Naive thymus-derived CD4-positive, alpha-beta T cell (primary cell): ENCODE results near the gene IREB2. TPM values are rescaled to one million over a fixed set of nuclear protein-coding genes. Genes with fewer than 3 reads are reported as not detected.

Experiments used
- ATAC-seq: fragments of 150-1000 bp; cut with Tn5 transposase; 2 replicates; pipeline ENCODE4 v1.10.0; 2021; ENCODE audit warnings: mild to moderate bottlenecking, moderate library complexity
- CTCF ChIA-PET: fragments of 350-600 bp; sonication (Branson Sonifier 250); formaldehyde crosslinking; loops from one replicate; lab custom pipeline; 2021; ENCODE audit warnings: antibody characterized with exemption; lab: Charles Lee
- POLR2A ChIA-PET: fragments of 350-600 bp; sonication (Branson Sonifier 250); formaldehyde crosslinking; loops from one replicate; lab custom pipeline; 2021; ENCODE audit warnings: antibody characterized with exemption, inconsistent platforms; lab: Charles Lee
- DNase-seq, 9 donors: peaks; one replicate each; pipeline versions ENCODE4 v3.0.0 to v3.0.0-alpha.2; 2020 to 2022; ENCODE audit warnings: mixed read lengths in 1 of 9
- H3K27ac ChIP-seq: one replicate; pipeline ENCODE4 v1.7.0; 2013; ENCODE audit warnings: mild to moderate bottlenecking, low read depth, low read length, moderate library complexity
- H3K27me3 ChIP-seq, 2 donors: one replicate each; pipeline ENCODE4 v1.7.0; 2013; ENCODE audit warnings: low read length in 2 of 2, mild to moderate bottlenecking in 2 of 2, moderate library complexity in 2 of 2; ENCODE audit not compliant: control insufficient read depth in 2 of 2, insufficient read depth in 2 of 2
- H3K36me3 ChIP-seq, 3 experiments: 1 replicate in 2 of 3; 2 replicates in 1 of 3; pipeline ENCODE4 v1.7.0; 2013; ENCODE audit warnings: low read length in 3 of 3, mild to moderate bottlenecking in 3 of 3, moderate library complexity in 1 of 3; ENCODE audit not compliant: insufficient read depth in 3 of 3, control insufficient read depth in 2 of 3
- H3K4me1 ChIP-seq, 2 donors: one replicate each; pipeline ENCODE4 v1.7.0; 2013; ENCODE audit warnings: low read length in 2 of 2, mild to moderate bottlenecking in 2 of 2, moderate library complexity in 1 of 2; ENCODE audit not compliant: control insufficient read depth in 2 of 2, insufficient read depth in 2 of 2
- H3K4me3 ChIP-seq: 2 replicates; pipeline ENCODE4 v1.7.0; 2013; ENCODE audit warnings: mild to moderate bottlenecking, low read length
- H3K9me3 ChIP-seq, 3 experiments: 1 replicate in 2 of 3; 2 replicates in 1 of 3; pipeline ENCODE4 v1.7.0; 2013; ENCODE audit warnings: low read length in 3 of 3; ENCODE audit not compliant: control insufficient read depth in 2 of 3
- H3K27ac Mint-ChIP-seq, 9 donors: one replicate each; pipeline ENCODE4 v1.8.0; 2020 to 2022; ENCODE audit warnings: mixed read lengths in 9 of 9, mild to moderate bottlenecking in 8 of 9, moderate library complexity in 5 of 9, inconsistent platforms in 2 of 9
- H3K27me3 Mint-ChIP-seq, 5 donors: one replicate each; pipeline ENCODE4 v1.8.0; 2021 to 2022; ENCODE audit warnings: mixed read lengths in 5 of 5, mild to moderate bottlenecking in 1 of 5
- H3K36me3 Mint-ChIP-seq, 5 donors: one replicate each; pipeline ENCODE4 v1.8.0; 2020 to 2022; ENCODE audit warnings: mixed read lengths in 5 of 5, mild to moderate bottlenecking in 3 of 5, inconsistent platforms in 1 of 5
- H3K4me1 Mint-ChIP-seq, 7 donors: one replicate each; pipeline ENCODE4 v1.8.0; 2020 to 2022; ENCODE audit warnings: mixed read lengths in 7 of 7, mild to moderate bottlenecking in 3 of 7, inconsistent platforms in 1 of 7
- H3K4me3 Mint-ChIP-seq, 10 donors: one replicate each; pipeline ENCODE4 v1.8.0; 2020 to 2022; ENCODE audit warnings: mild to moderate bottlenecking in 10 of 10, mixed read lengths in 10 of 10, moderate library complexity in 6 of 10, inconsistent platforms in 2 of 10
- H3K9me3 Mint-ChIP-seq, 11 donors: one replicate each; pipeline ENCODE4 v1.8.0; 2020 to 2022; ENCODE audit warnings: mixed read lengths in 11 of 11, mild to moderate bottlenecking in 4 of 11, inconsistent platforms in 1 of 11, moderate library complexity in 1 of 11
- intact Hi-C, 2 donors: fragments of 100-400 bp; cut with micrococcal nuclease; formaldehyde crosslinking; loops; one replicate each; pipeline ENCODE4 v1.15.1; 2023
- polyA plus RNA-seq, 2 donors: library from polyadenylated mRNA; unstranded; fragments of 300-500 nt; fragmentation: Illumina TruSeq; gene quantifications; one replicate each; pipeline ENCODE4 v1.2.3, GENCODE V29; 2021
- total RNA-seq, 6 experiments: library from RNA in 5 of 6; stranded (reverse) in 5 of 6; gene quantifications; 1 replicate in 5 of 6; 2 replicates in 1 of 6; pipeline ENCODE4 v1.2.3 and lab custom pipeline; 2021 to 2026

The IREB2 gene
- total and polyA plus RNA-seq, 7 experiments from 2014 or later: 17.6 to 79.8 (median 67.6) TPM

- Mint-ChIP-seq H3K9me3 (no peaks in the 10 kb centered on the region), H3K27me3 (no peaks in the 10 kb centered on the region), H3K36me3 (peaks cover 6 to 49% (median 24%) of the 10 kb centered on the region in 5 donors), H3K27ac (peak overlapping the region in 6 of 9 donors; percentile 3 to 56 (median 28)), H3K4me3 (no peak overlapping the region), H3K4me1 (peaks cover 0 to 14% (median 9%) of the 10 kb centered on the region in 7 donors)
- DNase-seq (no peak), ATAC-seq (no peak)
- intact Hi-C loops: no loop called here
- Histone ChIP-seq H3K4me1 (no peaks in the 10 kb centered on the region), H3K9me3 (no peaks in the 10 kb centered on the region), H3K27me3 (no peaks in the 10 kb centered on the region), H3K4me3 (no peak overlapping the region), H3K27ac (no peak overlapping the region), H3K36me3 (peaks cover 0 to 75% (median 3%) of the 10 kb centered on the region in 3 experiments)
- POLR2A ChIA-PET: no interaction called here
- CTCF ChIA-PET: interaction anchor here (0.8 kb wide), 1 partner anchor 10 kb away, joined by 3 read pairs; no protein-coding TSS in a partner anchor
These were observed 54.9 kb downstream of the IREB2 start for GRCh38 chr15:78492872-78493271.

- no peaks in the 10 kb centered on the region for H3K27me3 ChIP-seq
- Mint-ChIP-seq H3K27me3 (peaks cover 0 to 5% (median 0%) of the 10 kb centered on the region in 5 donors), H3K4me1 (peaks cover 0 to 10% (median 5%) of the 10 kb centered on the region in 7 donors), H3K4me3 (no peak overlapping the region), H3K9me3 (peaks cover 0 to 5% (median 0%) of the 10 kb centered on the region in 11 donors), H3K36me3 (peaks cover 0 to 38% (median 19%) of the 10 kb centered on the region in 5 donors), H3K27ac (peak overlapping the region in 3 of 9 donors; percentile 28 to 62 (median 56))
- no peak overlapping the region for H3K27ac ChIP-seq
- peaks cover 0 to 14% (median 0%) of the 10 kb centered on the region in 3 experiments for H3K36me3 ChIP-seq
- ChIA-PET POLR2A (no interaction called here), CTCF (interaction anchor here (0.9 kb wide), 1 partner anchor 543 kb away, joined by 3 read pairs; no protein-coding TSS in a partner anchor)
- intact Hi-C loops: no loop called here
- H3K9me3 ChIP-seq: no peaks in the 10 kb centered on the region
- no peaks in the 10 kb centered on the region for H3K4me1 ChIP-seq
- no peak for ATAC-seq
- DNase-seq: no peak
- H3K4me3 ChIP-seq: no peak overlapping the region
These were observed 63.8 kb downstream of the IREB2 start for GRCh38 chr15:78501857-78502256.

GRCh38 chr15:78502641-78503040 lies 64.6 kb downstream of the IREB2 start:
- DNase-seq (no peak), ATAC-seq (no peak)
- Mint-ChIP-seq H3K4me1 (peaks cover 0 to 15% (median 9%) of the 10 kb centered on the region in 7 donors), H3K27ac (peak overlapping the region in 2 of 9 donors; percentile 32 to 34), H3K4me3 (no peak overlapping the region), H3K36me3 (peaks cover 0 to 33% (median 19%) of the 10 kb centered on the region in 5 donors), H3K27me3 (peaks cover 0 to 8% (median 0%) of the 10 kb centered on the region in 5 donors), H3K9me3 (peaks cover 0 to 5% (median 0%) of the 10 kb centered on the region in 11 donors)
- Histone ChIP-seq H3K27ac (no peak overlapping the region), H3K4me3 (no peak overlapping the region), H3K9me3 (no peaks in the 10 kb centered on the region), H3K36me3 (peaks cover 0 to 11% (median 0%) of the 10 kb centered on the region in 3 experiments), H3K4me1 (no peaks in the 10 kb centered on the region), H3K27me3 (no peaks in the 10 kb centered on the region)
- intact Hi-C loops: no loop called here
- ChIA-PET POLR2A (no interaction called here), CTCF (interaction anchor here (0.9 kb wide), 1 partner anchor 544 kb away, joined by 3 read pairs; no protein-coding TSS in a partner anchor)

- no peaks in the 10 kb centered on the region for H3K36me3 ChIP-seq
- CTCF ChIA-PET: interaction anchor here (0.6 kb wide), 1 partner anchor 39 kb away, joined by 3 read pairs; no protein-coding TSS in a partner anchor
- intact Hi-C loops: loop anchor here (1.0 kb wide), 2 partner anchors 33 to 69 kb away; partner anchors contain the start of genes PSMA4 (in 2 of the 2) and IREB2 (in 1 of the 2)
- Mint-ChIP-seq H3K4me1 (peaks cover 9 to 44% (median 31%) of the 10 kb centered on the region in 7 donors), H3K27me3 (peaks cover 0 to 16% (median 0%) of the 10 kb centered on the region in 5 donors), H3K9me3 (peaks cover 0 to 2% (median 0%) of the 10 kb centered on the region in 11 donors), H3K27ac (peak within 1 kb of the TSS; percentile 56 to 90 (median 85)), H3K4me3 (peak within 1 kb of the TSS; percentile 84 to 99 (median 93)), H3K36me3 (peaks cover 0 to 2% (median under 1%) of the 10 kb centered on the region in 5 donors)
- POLR2A ChIA-PET: interaction anchor here (2.2 to 3.4 kb wide), 2 partner anchors 33 to 69 kb away, joined by 8 to 20 read pairs; partner anchors contain the start of genes IREB2 and PSMA4
- peak within 1 kb of the TSS; percentile 70 for H3K4me3 ChIP-seq
- peak within 1 kb of the TSS; percentile 53 for H3K27ac ChIP-seq
- DNase-seq: peak; percentile 31 to 80 (median 71)
- no peaks in the 10 kb centered on the region for H3K27me3 ChIP-seq
- peaks cover 0 to 12% of the 10 kb centered on the region in 2 donors for H3K4me1 ChIP-seq
- no peaks in the 10 kb centered on the region for H3K9me3 ChIP-seq
- ATAC-seq: peak; percentile 90
These were observed 69.2 kb downstream of the IREB2 start, which contains the start of gene HYKK for GRCh38 chr15:78506971-78507830. Gene HYKK (plus strand): TSS chr15:78507577. CDS start chr15:78513089, 5,512 bp downstream.

- ChIA-PET POLR2A (interaction anchor here (2.2 to 3.4 kb wide), 2 partner anchors 32 to 70 kb away, joined by 8 to 20 read pairs; partner anchors contain the start of genes IREB2 and PSMA4), CTCF (no interaction called here)
- H3K36me3 Mint-ChIP-seq: no peaks in the 10 kb centered on the region
- Histone ChIP-seq H3K4me3 (peak overlapping the region; percentile 70), H3K9me3 (no peaks in the 10 kb centered on the region), H3K27ac (peak overlapping the region; percentile 53), H3K36me3 (no peaks in the 10 kb centered on the region), H3K4me1 (peaks cover 0 to 12% of the 10 kb centered on the region in 2 donors), H3K27me3 (no peaks in the 10 kb centered on the region)
- peak overlapping the region; percentile 84 to 99 (median 93) for H3K4me3 Mint-ChIP-seq
- intact Hi-C loops: loop anchor here (1.0 kb wide), 2 partner anchors 33 to 69 kb away; partner anchors contain the start of genes PSMA4 (in 2 of the 2) and IREB2 (in 1 of the 2)
- H3K4me1 Mint-ChIP-seq: peaks cover 9 to 44% (median 31%) of the 10 kb centered on the region in 7 donors
- H3K9me3 Mint-ChIP-seq: peaks cover 0 to 2% (median 0%) of the 10 kb centered on the region in 11 donors
- ATAC-seq (peak; percentile 31), DNase-seq (no peak)
- peaks cover 0 to 16% (median 0%) of the 10 kb centered on the region in 5 donors for H3K27me3 Mint-ChIP-seq
- peak overlapping the region in 8 of 9 donors; percentile 54 to 86 (median 72) for H3K27ac Mint-ChIP-seq
These were observed 69.8 kb downstream of the IREB2 start for GRCh38 chr15:78507831-78508160.

GRCh38 chr15:78508272-78508671 lies 70.3 kb downstream of the IREB2 start:
- Mint-ChIP-seq H3K9me3 (peaks cover 0 to 2% (median 0%) of the 10 kb centered on the region in 11 donors), H3K36me3 (peaks cover 0 to under 1% (median 0%) of the 10 kb centered on the region in 5 donors)

More at GRCh38 chr15:78508272-78508671, 70.3 kb downstream of the IREB2 start:
- Mint-ChIP-seq H3K27me3 (peaks cover 0 to 16% (median 0%) of the 10 kb centered on the region in 5 donors), H3K4me1 (peaks cover 9 to 44% (median 31%) of the 10 kb centered on the region in 7 donors), H3K4me3 (peak overlapping the region; percentile 84 to 99 (median 93)), H3K27ac (peak overlapping the region in 8 of 9 donors; percentile 54 to 86 (median 72))
- Histone ChIP-seq H3K9me3 (no peaks in the 10 kb centered on the region), H3K36me3 (no peaks in the 10 kb centered on the region), H3K4me3 (peak overlapping the region; percentile 70), H3K4me1 (peaks cover 0 to 12% of the 10 kb centered on the region in 2 donors), H3K27ac (peak overlapping the region; percentile 53), H3K27me3 (no peaks in the 10 kb centered on the region)
- no peak for ATAC-seq
- ChIA-PET CTCF (no interaction called here), POLR2A (interaction anchor here (0.7 to 3.4 kb wide), 3 partner anchors 32 to 251 kb away, joined by 3 to 20 read pairs (median 8); partner anchors contain the start of genes IREB2 and PSMA4)
- intact Hi-C loops: no loop called here
- no peak for DNase-seq
